HUDEP-2 (cell line): ENCODE data around the gene CAPN2.

Source experiments
- DNase-seq, 76 experiments: peaks; one replicate each; lab custom pipeline; 2025; ENCODE audit not compliant: unreplicated experiment in 76 of 76; lab: John Stamatoyannopoulos, UW

CAPN2 gene

GRCh38 chr1:223700942-223701637 is 11.2 kb upstream of the CAPN2 start:
- DNase-seq: peak in 29 of 76 experiments; percentile 2 to 69 (median 29)

- no peak for DNase-seq
Observed at GRCh38 chr1:223702735-223703667, 9.3 kb upstream of the CAPN2 start.

- no peak for DNase-seq
Observed at GRCh38 chr1:223703668-223704013, 8.7 kb upstream of the CAPN2 start.

- no peak for DNase-seq
Observed at GRCh38 chr1:223704921-223705878, 7.1 kb upstream of the CAPN2 start.

GRCh38 chr1:223706077-223706973 is 6.0 kb upstream of the CAPN2 start:
- no peak for DNase-seq

- no peak for DNase-seq
Observed at GRCh38 chr1:223707256-223708000, 4.9 kb upstream of the CAPN2 start.

- DNase-seq: no peak
Observed at GRCh38 chr1:223708001-223708359, 4.4 kb upstream of the CAPN2 start.

- no peak for DNase-seq
Observed at GRCh38 chr1:223708651-223709268, 3.6 kb upstream of the CAPN2 start.

GRCh38 chr1:223709598-223709997 is 2.7 kb upstream of the CAPN2 start:
- no peak for DNase-seq

- peak in 2 of 76 experiments; percentile 19 to 50 for DNase-seq
Observed at GRCh38 chr1:223710179-223711133, 1.9 kb upstream of the CAPN2 start.

GRCh38 chr1:223711173-223711572 is 1.2 kb upstream of the CAPN2 start:
- peak in 33 of 76 experiments; percentile 5 to 63 (median 27) for DNase-seq

GRCh38 chr1:223711747-223712193 is 569 bp upstream of the CAPN2 start:
- DNase-seq: no peak

- DNase-seq: peak in 2 of 76 experiments; percentile 34 to 45
Observed at GRCh38 chr1:223712850-223713474, 623 bp downstream of the CAPN2 start.

GRCh38 chr1:223713546-223714420 is 1.4 kb downstream of the CAPN2 start:
- no peak for DNase-seq

GRCh38 chr1:223714421-223714724 is 2.0 kb downstream of the CAPN2 start:
- DNase-seq: no peak
